GM21447 (cell line): ENCODE data around the gene ROCK2.
"Not testable (repeated sequence)": the region's sequence is repeated elsewhere in the genome, so short reads cannot be mapped to it uniquely, and the experiment has no call there.

ENCODE experiments used
- ATAC-seq: cut with Tn5 transposase; IDR thresholded peaks from one replicate; pipeline ENCODE4 v1.9.1; 2021; ENCODE audit not compliant: unreplicated experiment

Gene ROCK2

GRCh38 chr2:11342551-11343367, 1.7 kb downstream of the ROCK2 start:
- no peak for ATAC-seq

- ATAC-seq: no peak
Observed at GRCh38 chr2:11340717-11341116, 3.7 kb downstream of the ROCK2 start.

- no peak for ATAC-seq
Observed at GRCh38 chr2:11339508-11340083, 4.8 kb downstream of the ROCK2 start.

- ATAC-seq: no peak
Observed at GRCh38 chr2:11338580-11338979, 5.9 kb downstream of the ROCK2 start.

- no peak for ATAC-seq
Observed at GRCh38 chr2:11337909-11338308, 6.5 kb downstream of the ROCK2 start.

- ATAC-seq: no peak
Observed at GRCh38 chr2:11336189-11336588, 8.2 kb downstream of the ROCK2 start.

GRCh38 chr2:11333427-11334183, 10.8 kb downstream of the ROCK2 start:
- no peak for ATAC-seq

- no peak for ATAC-seq
Observed at GRCh38 chr2:11332596-11332995, 11.8 kb downstream of the ROCK2 start.

GRCh38 chr2:11330457-11331142, 13.8 kb downstream of the ROCK2 start:
- ATAC-seq: no peak

GRCh38 chr2:11329776-11330175, 14.7 kb downstream of the ROCK2 start:
- no peak for ATAC-seq

GRCh38 chr2:11328522-11328921, 15.9 kb downstream of the ROCK2 start:
- not testable (repeated sequence) for ATAC-seq

GRCh38 chr2:11327871-11328270, 16.6 kb downstream of the ROCK2 start:
- ATAC-seq: no peak

- no peak for ATAC-seq
Observed at GRCh38 chr2:11326677-11327211, 17.7 kb downstream of the ROCK2 start.

GRCh38 chr2:11325961-11326676, 18.3 kb downstream of the ROCK2 start:
- ATAC-seq: peak; percentile 60

- ATAC-seq: no peak
Observed at GRCh38 chr2:11321847-11322246, 22.6 kb downstream of the ROCK2 start.

- ATAC-seq: no peak
Observed at GRCh38 chr2:11320698-11321492, 23.5 kb downstream of the ROCK2 start.

- ATAC-seq: no peak
Observed at GRCh38 chr2:11319939-11320338, 24.5 kb downstream of the ROCK2 start.

- no peak for ATAC-seq
Observed at GRCh38 chr2:11315074-11315705, 29.2 kb downstream of the ROCK2 start.

- no peak for ATAC-seq
Observed at GRCh38 chr2:11314487-11314886, 29.9 kb downstream of the ROCK2 start.
